ENCODE data around the gene MTAP. TPM values are rescaled to one million over a fixed set of nuclear protein-coding genes. Genes with fewer than 3 reads are reported as not detected.

Gene MTAP
- total RNA-seq, 1 donor from 2014 or later: 35.2 TPM

- Histone ChIP-seq H3K27me3 (ENCODE audit: low read depth) (peaks cover 98% of the 10 kb centered on the region), H3K36me3 (no peaks in the 10 kb centered on the region)
- intact Hi-C loops (cut with DNase I): no loop called here
Measured at GRCh38 chr9:21970800-21971640, 168.6 kb downstream of the MTAP start.

DNA sequence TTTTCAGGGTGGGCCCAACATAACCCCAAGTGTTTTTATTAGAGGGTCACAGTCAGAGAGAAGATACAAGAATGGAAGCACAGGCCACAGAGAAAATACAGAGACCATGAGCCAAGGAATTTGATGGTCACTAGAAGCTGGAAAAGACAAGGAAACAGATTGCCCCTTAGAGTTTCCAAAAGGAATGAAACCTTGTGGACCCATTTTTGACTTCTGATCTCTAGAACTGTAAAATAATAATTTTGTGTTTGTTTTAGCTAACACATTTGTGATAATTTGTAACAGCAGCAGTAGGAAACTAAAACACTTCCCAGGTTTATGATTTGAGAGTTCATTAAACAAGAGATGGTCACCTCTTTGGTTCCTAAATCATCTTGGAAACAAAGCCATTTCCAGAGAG lies 169.9 kb downstream of the MTAP start:
- no peak for TF ChIP-seq CTCF (IDR thresholded peaks at IDR 0.05)
- no peaks in the 10 kb centered on the region for H3K36me3 ChIP-seq
- no peak overlapping the region for H3K4me3 ChIP-seq
- intact Hi-C loops (cut with DNase I): no loop called here
- no peak overlapping the region for H3K27ac ChIP-seq
- H3K27me3 ChIP-seq (ENCODE audit: low read depth): peaks cover 98% of the 10 kb centered on the region
- no peaks in the 10 kb centered on the region for H3K9me3 ChIP-seq
- ATAC-seq (no peak), DNase-seq (no peak)
- H3K4me1 ChIP-seq: peaks cover 31% of the 10 kb centered on the region

More at GRCh38 chr9:21970800-21971640, 168.6 kb downstream of the MTAP start:
- TF ChIP-seq CTCF (IDR thresholded peaks at IDR 0.05): no peak
- H3K9me3 ChIP-seq: no peaks in the 10 kb centered on the region
- H3K27ac ChIP-seq: no peak overlapping the region
- DNase-seq (no peak), ATAC-seq (no peak)
- H3K4me3 ChIP-seq: no peak overlapping the region
- peaks cover 32% of the 10 kb centered on the region for H3K4me1 ChIP-seq

- intact Hi-C loops (cut with DNase I): no loop called here
- H3K4me3 ChIP-seq: peak overlapping the region; percentile 53
- peaks cover 98% of the 10 kb centered on the region for H3K27me3 ChIP-seq (ENCODE audit: low read depth)
- H3K36me3 ChIP-seq: no peaks in the 10 kb centered on the region
- DNase-seq: no peak
- no peaks in the 10 kb centered on the region for H3K9me3 ChIP-seq
- ATAC-seq: peak in 1 of 2 donors; percentile 9
- H3K27ac ChIP-seq: no peak overlapping the region
- H3K4me1 ChIP-seq: peaks cover 25% of the 10 kb centered on the region
- TF ChIP-seq CTCF (IDR thresholded peaks at IDR 0.05): no peak
Measured at GRCh38 chr9:21974343-21974721, 171.9 kb downstream of the MTAP start.

GRCh38 chr9:21974722-21975409 lies 172.4 kb downstream of the MTAP start:
- DNase-seq: no peak
- H3K27me3 ChIP-seq (ENCODE audit: low read depth): peaks cover 96% of the 10 kb centered on the region

More at GRCh38 chr9:21974722-21975409, 172.4 kb downstream of the MTAP start:
- intact Hi-C loops (cut with DNase I): no loop called here
- Histone ChIP-seq H3K4me1 (peaks cover 25% of the 10 kb centered on the region), H3K36me3 (no peaks in the 10 kb centered on the region), H3K27ac (no peak overlapping the region), H3K4me3 (peak overlapping the region; percentile 53), H3K9me3 (no peaks in the 10 kb centered on the region)
- peak; percentile 79 to 81 for ATAC-seq
- no peak for TF ChIP-seq CTCF (IDR thresholded peaks at IDR 0.05)

Data from lower lobe of right lung (tissue), 2 donors.